ENCODE data around the gene TMEM53. TPM values are rescaled to one million over a fixed set of nuclear protein-coding genes. Genes with fewer than 3 reads are reported as not detected.
A peak's percentile ranks its signal among the peaks of the same experiment; 100 is the strongest.

TMEM53 gene
- total RNA-seq, 2 donors from 2014 or later, result 6.2 to 7.6 TPM

DNA sequence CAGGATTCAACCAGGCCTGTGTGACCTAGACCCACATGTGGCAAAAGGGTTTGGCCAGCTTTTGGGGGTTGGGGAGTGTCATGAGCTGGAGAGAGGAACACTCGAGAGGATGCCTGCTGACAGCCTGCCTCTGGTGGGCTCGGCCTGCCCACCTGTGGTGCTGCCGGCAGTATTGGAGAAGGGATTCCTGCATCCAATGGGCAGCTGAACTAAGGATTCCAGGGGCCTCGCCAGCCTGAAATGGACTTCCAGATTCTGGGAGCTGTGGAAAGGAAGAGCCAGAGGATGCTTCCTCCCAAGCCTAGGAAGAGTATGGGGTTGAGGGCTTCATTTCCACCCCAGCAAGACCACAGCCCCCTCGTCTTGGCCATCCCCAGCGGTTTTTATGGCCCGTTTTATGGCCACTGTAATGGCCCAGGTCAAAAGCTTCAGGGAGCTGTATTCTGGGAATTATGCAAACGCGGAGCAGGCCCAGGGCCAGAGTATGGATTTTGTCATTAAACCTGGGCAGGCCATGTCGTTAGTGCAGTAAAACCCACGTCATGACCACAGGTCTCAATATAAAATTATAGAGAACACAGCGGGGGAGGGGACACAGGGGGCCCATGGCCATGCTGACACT, 63.6 kb downstream of the TMEM53 start:
- no peaks in the 10 kb centered on the region for H3K4me1 ChIP-seq
- H3K27me3 ChIP-seq, result no peaks in the 10 kb centered on the region
- DNase-seq, result no peak
- TF ChIP-seq POLR2A (IDR thresholded peaks at IDR 0.05), result no peak
- no peaks in the 10 kb centered on the region for H3K9me3 ChIP-seq
- no peaks in the 10 kb centered on the region for H3K36me3 ChIP-seq (replicated peaks in 1 of 2; ENCODE audit: insufficient read depth in 1 of 2, low read depth in 2 of 2)
- no peak for ATAC-seq
- no peak overlapping the region for H3K4me3 ChIP-seq
- H3K27ac ChIP-seq, result no peak overlapping the region
- 50 to 62% methylated on average over 7 to 12 of the region's 12 CpGs for WGBS, 2 donors
- intact Hi-C loops (cut with DNase I), result no loop called here

DNA sequence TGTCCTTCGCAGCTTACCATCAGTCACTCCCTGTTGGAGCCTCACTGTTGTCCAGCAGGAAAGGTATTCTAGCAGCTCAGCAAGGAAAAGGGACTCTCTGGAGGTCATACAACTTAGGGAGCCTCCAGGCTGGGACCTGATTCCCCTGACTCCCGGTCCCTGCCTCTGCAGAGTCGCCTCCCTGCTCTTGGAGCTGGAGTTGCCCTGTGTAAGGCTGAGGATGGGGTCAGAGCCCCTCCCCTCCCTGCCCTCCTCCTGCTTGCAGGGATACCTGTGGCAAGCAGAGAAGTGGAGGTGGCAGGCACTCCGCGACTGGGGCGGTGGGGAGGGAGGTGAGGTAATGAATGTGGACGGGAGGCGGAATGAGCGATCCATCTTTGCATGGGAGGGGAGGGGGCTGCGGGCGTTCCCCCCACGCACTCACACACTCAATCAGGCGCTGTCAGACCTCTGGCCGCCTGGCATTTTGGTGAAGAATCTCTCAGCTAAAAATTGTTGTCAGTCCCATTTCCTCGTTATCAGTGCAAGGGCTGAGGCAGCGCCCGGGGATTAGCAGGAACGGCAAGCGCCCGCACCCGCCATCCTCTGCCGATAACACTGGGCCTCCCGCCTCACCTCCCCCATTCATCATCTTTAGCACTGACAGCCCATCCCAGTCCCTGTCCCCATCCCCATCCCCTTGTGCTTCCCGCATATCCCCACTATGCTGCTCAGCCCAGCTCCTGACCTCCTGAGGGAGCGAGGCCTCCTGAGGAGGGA, 64.3 kb downstream of the TMEM53 start:
- intact Hi-C loops (cut with DNase I), result no loop called here
- Histone ChIP-seq H3K4me1 (peaks cover 1% of the 10 kb centered on the region), H3K36me3 (replicated peaks in 1 of 2; ENCODE audit: insufficient read depth in 1 of 2, low read depth in 2 of 2) (no peaks in the 10 kb centered on the region), H3K27me3 (no peaks in the 10 kb centered on the region), H3K9me3 (no peaks in the 10 kb centered on the region), H3K27ac (no peak overlapping the region), H3K4me3 (no peak overlapping the region)
- 76 to 79% methylated on average over 17 to 25 of the region's 25 CpGs for WGBS, 2 donors
- ATAC-seq (no peak), DNase-seq (no peak)
- no peak for TF ChIP-seq POLR2A (IDR thresholded peaks at IDR 0.05)
- TF ChIP-seq, protein P1, sequence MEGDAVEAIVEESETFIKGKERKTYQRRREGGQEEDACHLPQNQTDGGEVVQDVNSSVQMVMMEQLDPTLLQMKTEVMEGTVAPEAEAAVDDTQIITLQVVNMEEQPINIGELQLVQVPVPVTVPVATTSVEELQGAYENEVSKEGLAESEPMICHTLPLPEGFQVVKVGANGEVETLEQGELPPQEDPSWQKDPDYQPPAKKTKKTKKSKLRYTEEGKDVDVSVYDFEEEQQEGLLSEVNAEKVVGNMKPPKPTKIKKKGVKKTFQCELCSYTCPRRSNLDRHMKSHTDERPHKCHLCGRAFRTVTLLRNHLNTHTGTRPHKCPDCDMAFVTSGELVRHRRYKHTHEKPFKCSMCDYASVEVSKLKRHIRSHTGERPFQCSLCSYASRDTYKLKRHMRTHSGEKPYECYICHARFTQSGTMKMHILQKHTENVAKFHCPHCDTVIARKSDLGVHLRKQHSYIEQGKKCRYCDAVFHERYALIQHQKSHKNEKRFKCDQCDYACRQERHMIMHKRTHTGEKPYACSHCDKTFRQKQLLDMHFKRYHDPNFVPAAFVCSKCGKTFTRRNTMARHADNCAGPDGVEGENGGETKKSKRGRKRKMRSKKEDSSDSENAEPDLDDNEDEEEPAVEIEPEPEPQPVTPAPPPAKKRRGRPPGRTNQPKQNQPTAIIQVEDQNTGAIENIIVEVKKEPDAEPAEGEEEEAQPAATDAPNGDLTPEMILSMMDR (IDR thresholded peaks at IDR 0.05), result no peak

DNA sequence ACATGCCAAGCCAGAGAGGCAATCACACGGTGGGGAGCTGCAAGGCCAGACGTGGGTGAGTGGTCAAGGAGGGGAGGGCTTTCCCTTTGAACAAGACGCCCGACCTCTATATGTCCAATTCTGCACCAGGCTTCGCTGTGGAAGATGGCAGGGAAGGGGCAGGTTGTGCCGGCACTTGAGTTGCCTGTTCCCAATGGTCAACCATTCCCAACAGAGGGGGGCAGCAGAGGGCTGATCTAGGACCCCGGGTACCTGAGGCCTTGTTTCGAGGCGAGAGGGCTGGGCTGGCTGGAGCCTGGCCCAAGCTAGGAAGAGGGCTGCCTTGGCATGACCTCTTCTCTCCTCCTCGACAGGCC, 64.9 kb downstream of the TMEM53 start:
- intact Hi-C loops (cut with DNase I), result no loop called here
- 50 to 53% methylated on average over 5 to 10 of the region's 10 CpGs for WGBS, 2 donors
- no peaks in the 10 kb centered on the region for H3K27me3 ChIP-seq
- no peak overlapping the region for H3K4me3 ChIP-seq
- no peaks in the 10 kb centered on the region for H3K36me3 ChIP-seq (replicated peaks in 1 of 2; ENCODE audit: insufficient read depth in 1 of 2, low read depth in 2 of 2)
- DNase-seq, result peak; percentile 38 to 70 (median 50)
- peaks cover 7% of the 10 kb centered on the region for H3K4me1 ChIP-seq
- no peak for TF ChIP-seq POLR2A (IDR thresholded peaks at IDR 0.05)
- TF ChIP-seq, protein P1 (IDR thresholded peaks at IDR 0.05), result peak in 3 of 7 experiments; percentile 34 to 45 (median 35)
- H3K27ac ChIP-seq, result no peak overlapping the region
- H3K9me3 ChIP-seq, result no peaks in the 10 kb centered on the region
- no peak for ATAC-seq

DNA sequence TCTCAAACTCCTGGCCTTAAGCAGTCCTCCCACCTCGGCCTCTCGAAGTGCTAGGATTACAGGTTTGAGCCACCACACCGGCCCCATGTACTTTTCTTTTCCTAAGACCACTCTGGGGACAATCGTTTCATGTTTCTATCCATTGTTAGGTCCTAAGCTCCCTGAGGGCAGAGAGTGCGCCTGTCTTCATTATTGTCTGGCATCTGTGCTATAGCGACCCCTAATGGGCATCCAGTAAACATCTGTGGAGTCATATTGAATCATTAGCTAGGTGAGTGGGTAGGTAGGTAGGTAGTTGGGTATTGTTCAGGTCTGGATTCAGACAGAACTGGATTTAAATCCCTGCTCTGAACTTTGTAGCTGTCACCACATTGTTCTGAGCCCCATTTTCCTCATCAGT, 66.1 kb downstream of the TMEM53 start:
- TF ChIP-seq, protein P1 (IDR thresholded peaks at IDR 0.05), result no peak
- TF ChIP-seq POLR2A (IDR thresholded peaks at IDR 0.05), result no peak
- ATAC-seq, result no peak
- 70 to 78% methylated on average over 6 of the region's 6 CpGs for WGBS, 2 donors
- no peak overlapping the region for H3K4me3 ChIP-seq
- peaks cover 19% of the 10 kb centered on the region for H3K4me1 ChIP-seq
- H3K9me3 ChIP-seq, result no peaks in the 10 kb centered on the region
- H3K27ac ChIP-seq, result no peak overlapping the region
- H3K27me3 ChIP-seq, result no peaks in the 10 kb centered on the region
- intact Hi-C loops (cut with DNase I), result no loop called here
- no peaks in the 10 kb centered on the region for H3K36me3 ChIP-seq (replicated peaks in 1 of 2; ENCODE audit: insufficient read depth in 1 of 2, low read depth in 2 of 2)
- no peak for DNase-seq

DNA sequence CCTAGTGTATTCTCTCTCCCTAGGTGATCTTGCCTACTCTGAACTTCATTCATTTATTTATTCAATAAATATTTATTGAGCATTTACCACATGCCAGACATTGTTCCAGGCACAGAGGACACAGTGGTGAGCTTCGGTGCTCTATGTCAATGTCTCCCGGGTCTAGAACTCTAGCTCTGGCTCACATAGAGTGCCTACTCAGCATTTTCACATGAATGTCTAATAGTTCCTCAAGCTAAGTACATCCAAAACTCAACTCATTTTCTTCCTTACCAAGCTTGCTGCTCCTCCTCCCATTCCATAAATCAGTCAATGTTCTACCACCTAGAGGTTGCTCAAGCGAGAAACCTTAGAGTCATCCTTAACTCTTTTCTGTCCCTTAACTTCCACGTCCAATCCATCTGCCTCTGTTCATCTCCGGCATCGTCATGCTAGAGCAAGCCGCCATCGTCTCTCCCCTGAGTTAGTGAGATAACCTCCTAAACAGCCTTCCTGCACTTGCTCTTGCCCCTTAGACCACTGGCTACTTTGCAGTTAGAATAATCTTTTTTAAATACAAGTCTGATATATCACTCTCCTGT, 67.5 kb downstream of the TMEM53 start:
- WGBS, 2 donors, result 78 to 85% methylated on average over 8 of the region's 8 CpGs
- ATAC-seq (no peak), DNase-seq (no peak)
- Histone ChIP-seq H3K27me3 (no peaks in the 10 kb centered on the region), H3K9me3 (no peaks in the 10 kb centered on the region), H3K36me3 (replicated peaks in 1 of 2; ENCODE audit: insufficient read depth in 1 of 2, low read depth in 2 of 2) (no peaks in the 10 kb centered on the region), H3K4me3 (no peak overlapping the region), H3K27ac (no peak overlapping the region), H3K4me1 (peaks cover 30% of the 10 kb centered on the region)
- no peak for TF ChIP-seq POLR2A (IDR thresholded peaks at IDR 0.05)
- TF ChIP-seq, protein P1 (IDR thresholded peaks at IDR 0.05), result no peak
- intact Hi-C loops (cut with DNase I), result no loop called here
